GM18867 (cell line): ENCODE results near the gene EPB41L4B.
"Not testable (repeated sequence)": the region's sequence is repeated elsewhere in the genome, so short reads cannot be mapped to it uniquely, and the experiment has no call there.

Experiments
- ATAC-seq: cut with Tn5 transposase; IDR thresholded peaks from one replicate; pipeline ENCODE4 v1.9.1; 2021; ENCODE audit warnings: mild to moderate bottlenecking, moderate library complexity; ENCODE audit not compliant: unreplicated experiment

EPB41L4B gene

DNA sequence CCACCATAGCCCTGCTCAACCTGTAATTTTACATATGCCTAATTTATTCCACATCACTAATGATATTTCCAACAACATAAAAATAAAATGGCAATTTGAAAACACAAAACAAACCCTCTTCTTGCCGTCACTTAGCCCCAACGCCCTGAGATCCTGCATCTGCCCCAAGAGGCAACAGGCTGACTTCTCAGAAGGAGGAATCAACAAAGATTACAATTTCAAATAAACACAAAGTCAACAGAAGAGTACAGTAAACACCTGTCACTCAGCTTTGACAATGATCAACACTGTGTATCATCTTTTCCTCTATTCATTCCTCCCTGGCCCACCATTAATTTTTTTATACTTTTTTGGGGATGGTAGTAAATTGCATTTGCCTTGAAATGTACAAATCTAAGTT lies 19.8 kb downstream of the EPB41L4B start:
- ATAC-seq: no peak

GRCh38 chr9:109299891-109300290 lies 21.0 kb downstream of the EPB41L4B start:
- ATAC-seq: no peak

DNA sequence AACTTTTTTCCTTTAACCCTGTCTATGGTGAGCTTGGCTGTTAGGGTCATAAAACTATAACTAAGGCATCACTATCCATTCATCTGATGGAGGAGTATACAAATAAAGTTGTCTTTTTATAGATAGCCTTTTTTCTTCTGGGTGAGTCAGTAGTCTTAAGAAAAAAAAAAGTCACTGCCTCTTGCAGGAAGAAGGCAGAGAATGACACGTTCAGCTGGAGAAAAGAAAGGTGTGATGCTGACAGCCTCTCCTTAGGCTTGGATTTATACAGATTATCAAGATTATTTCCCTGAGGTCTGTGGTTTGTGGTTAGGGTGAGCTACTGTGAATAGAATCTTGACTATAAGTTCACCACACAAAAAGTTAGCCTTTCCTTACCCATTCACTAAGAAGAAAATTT lies 23.0 kb downstream of the EPB41L4B start:
- no peak for ATAC-seq

- no peak for ATAC-seq
Measured at GRCh38 chr9:109295221-109296130, 25.4 kb downstream of the EPB41L4B start.

DNA sequence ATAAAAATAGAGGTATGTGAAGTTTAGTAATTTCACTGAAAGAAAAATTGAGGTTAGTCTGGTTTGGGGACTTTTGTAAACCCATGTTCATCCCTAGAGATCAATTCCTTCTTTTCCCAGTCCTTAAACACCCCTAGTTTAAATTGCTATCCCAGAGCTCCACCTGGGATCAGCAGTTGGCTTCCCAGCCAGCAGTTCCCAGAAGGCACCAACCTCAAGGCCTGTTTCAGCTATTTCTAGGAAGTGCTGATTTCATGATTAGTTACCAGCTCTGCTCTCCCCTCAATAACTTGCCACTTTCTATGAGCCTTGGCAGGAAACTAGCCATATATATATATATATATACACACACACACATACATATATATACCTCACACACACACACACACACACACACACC lies 30.5 kb downstream of the EPB41L4B start:
- no peak for ATAC-seq

GRCh38 chr9:109289931-109290330 lies 30.9 kb downstream of the EPB41L4B start:
- no peak for ATAC-seq

GRCh38 chr9:109289186-109289585 lies 31.7 kb downstream of the EPB41L4B start:
- no peak for ATAC-seq

DNA sequence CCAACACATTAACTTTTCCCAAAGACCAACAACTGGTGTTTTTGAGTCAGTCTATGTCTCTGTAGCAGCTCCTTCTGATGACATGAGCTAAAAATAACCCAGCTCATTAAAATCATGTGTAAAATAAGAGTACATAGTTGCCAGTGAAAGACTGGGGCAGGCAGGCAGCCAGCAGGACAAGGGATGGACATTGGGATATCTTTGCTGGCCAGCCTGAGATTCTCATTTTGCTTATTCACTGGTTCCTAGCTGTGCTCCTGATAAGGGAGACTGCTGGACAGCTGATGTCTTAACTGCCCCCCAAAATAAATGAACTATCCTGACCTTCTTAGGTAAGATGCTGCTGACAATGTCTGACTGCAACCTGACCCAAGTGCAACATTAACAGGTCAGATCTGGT lies 33.9 kb downstream of the EPB41L4B start:
- ATAC-seq: no peak

GRCh38 chr9:109286571-109286977 lies 34.3 kb downstream of the EPB41L4B start:
- ATAC-seq: no peak

DNA sequence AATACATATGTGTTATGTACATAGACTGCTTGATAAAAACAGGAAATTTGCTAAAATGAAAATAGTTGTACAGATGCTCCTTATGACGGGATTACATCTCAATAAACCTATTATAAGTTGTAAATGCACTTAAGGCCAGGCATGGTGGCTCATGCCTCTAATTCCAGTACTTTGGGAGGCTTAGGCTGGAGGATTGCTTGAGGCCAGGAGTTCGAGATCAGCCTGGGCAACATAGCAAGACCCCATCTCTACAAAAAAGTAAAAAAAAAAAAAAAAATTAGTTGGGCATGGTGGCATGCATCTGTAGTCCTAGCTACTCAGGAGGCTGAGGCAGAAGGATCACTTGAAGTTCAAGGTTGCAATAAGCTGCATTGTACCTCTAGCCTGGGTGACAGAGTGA lies 37.2 kb downstream of the EPB41L4B start:
- not testable (repeated sequence) for ATAC-seq

DNA sequence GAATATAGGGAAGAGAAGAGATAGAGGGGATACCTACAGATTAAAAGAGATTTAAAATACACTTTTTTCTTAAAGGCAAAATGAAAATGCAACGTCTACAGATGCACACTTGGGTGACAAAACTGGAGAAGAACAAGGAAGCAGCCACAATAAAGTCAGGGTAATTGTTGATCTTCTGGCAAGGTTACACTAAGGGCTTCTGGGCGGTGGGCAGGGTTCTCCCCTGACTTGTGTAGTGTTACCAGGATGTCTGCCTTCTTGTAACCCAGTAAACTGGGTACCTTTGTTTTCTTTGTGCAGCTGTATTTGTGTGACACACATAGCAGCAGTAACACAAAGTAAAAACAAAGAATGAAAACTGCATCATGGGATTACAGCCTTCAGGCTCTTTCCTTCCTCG lies 37.8 kb downstream of the EPB41L4B start:
- no peak for ATAC-seq

- no peak for ATAC-seq
Measured at GRCh38 chr9:109282302-109282701, 38.6 kb downstream of the EPB41L4B start.

- ATAC-seq: no peak
Measured at GRCh38 chr9:109281518-109281917, 39.3 kb downstream of the EPB41L4B start.

DNA sequence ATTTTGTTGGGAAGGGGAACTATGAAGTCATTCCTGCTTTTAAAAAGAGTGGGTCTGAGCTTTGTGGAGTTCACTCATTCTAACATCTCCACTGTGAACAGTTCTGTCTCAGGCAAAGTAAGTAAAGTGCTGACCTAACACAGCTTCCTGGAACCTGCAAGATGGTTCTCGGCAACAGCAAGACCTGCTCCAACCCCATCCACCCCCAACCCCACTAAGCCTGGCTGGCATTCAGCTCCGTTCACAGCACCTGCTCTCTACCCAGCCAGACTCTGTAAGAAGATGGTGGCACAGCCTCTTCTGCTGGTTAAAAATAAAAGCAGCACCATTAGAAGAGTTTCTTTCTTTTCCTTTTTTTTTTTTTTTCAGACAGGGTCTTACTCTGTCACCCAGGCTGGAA lies 42.0 kb downstream of the EPB41L4B start:
- ATAC-seq: no peak

GRCh38 chr9:109278216-109278615 lies 42.6 kb downstream of the EPB41L4B start:
- no peak for ATAC-seq

DNA sequence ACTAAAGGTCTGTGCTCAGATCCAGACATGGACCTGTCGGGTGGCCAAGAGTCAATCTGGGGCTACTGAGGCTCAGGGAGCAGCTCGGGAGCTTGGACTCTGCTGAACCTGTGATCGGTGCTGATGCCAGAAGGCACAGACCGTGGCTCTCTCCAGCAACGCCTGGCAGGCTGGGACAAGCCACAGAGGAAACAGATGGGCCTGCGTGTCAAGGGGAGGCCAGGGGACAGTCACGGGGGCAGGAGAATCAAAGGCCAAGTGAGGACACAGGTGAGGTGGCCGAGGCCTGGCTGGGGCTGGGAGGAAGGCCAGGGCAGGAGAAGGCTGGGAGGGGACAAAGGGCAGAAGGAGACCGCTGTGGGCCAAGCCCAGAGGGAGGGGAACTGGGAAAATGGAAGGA lies 43.4 kb downstream of the EPB41L4B start:
- ATAC-seq: no peak

- no peak for ATAC-seq
Measured at GRCh38 chr9:109276469-109277440, 44.1 kb downstream of the EPB41L4B start.

GRCh38 chr9:109274884-109275730 lies 45.8 kb downstream of the EPB41L4B start:
- ATAC-seq: no peak

DNA sequence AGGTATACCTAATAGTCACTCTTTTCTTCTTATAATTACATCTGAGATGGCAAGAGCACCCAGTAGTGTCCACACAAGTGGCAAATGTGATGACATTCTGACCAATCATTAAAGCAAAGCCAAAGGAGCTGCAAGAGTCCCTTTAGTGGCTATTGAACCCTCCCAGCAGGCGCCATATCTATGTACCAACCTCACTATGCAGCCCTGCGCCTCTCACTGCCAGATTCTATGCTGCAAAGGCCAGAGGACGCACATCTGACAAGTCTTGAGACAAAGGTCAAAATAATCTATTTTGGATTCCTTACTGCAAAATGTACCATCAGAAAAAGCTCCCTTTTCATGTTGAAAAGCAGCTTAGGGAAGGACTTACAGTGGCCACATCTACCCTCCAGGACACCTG lies 47.0 kb downstream of the EPB41L4B start:
- no peak for ATAC-seq

DNA sequence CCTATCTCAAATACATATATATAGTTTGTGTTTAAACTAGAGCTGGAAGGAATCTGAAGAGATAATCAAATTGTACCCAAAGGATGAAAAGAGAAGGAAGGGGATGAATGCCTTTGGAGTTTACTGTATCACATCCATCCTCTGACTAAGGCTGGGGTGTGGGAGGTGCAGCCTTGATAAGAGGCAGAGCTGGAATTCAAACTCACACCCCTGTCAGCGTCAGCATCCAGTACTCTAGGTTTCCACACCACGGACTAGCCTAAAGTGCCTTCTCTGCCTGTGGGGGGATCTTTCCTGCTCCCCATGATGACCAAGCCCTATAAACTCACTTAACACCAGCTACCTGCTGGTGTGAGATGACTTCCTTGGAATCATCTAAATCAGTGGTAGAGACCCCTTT lies 48.1 kb downstream of the EPB41L4B start:
- no peak for ATAC-seq

GRCh38 chr9:109272045-109272444 lies 48.8 kb downstream of the EPB41L4B start:
- ATAC-seq: no peak
